AML-193 (cell line): ENCODE data around the gene RNASET2.
A peak's percentile ranks its signal among the peaks of the same experiment; 100 is the strongest.

Experiments used
- DNase-seq, 2 experiments: peaks; one replicate each; lab custom pipeline; 2025; lab: John Stamatoyannopoulos, UW

The RNASET2 gene

GRCh38 chr6:166956444-166957086, at the start of gene RNASET2:
RNASET2 (minus strand) TSS chr6:166956550; CDS start chr6:166956182, 368 bp downstream.
- peak; percentile 85 to 87 for DNase-seq

- no peak for DNase-seq
These were observed 49.2 kb upstream of the RNASET2 start for GRCh38 chr6:167005350-167006159.

DNA sequence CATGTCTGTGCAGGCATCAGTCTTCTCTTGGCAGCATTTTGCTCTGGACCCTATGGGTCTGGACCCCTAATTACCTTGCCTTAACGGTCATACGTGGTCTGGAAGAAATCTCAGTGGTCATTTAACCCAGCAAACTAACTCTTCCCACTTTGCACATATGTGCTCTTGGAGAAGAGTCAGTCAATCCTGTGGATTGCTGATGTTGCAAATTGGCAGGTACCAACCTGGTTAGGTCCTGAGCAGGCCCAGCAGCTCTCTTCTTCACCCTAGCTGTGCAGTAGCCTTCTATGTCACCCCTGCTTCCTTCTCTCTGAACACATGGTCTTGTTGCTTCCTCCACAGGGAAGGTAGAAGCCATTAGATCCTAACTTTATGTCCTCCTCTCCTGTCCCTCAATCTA, 44.4 kb upstream of the RNASET2 start:
- peak; percentile 32 to 36 for DNase-seq

GRCh38 chr6:166999884-167000253, 43.5 kb upstream of the RNASET2 start:
- peak; percentile 10 to 27 for DNase-seq

DNA sequence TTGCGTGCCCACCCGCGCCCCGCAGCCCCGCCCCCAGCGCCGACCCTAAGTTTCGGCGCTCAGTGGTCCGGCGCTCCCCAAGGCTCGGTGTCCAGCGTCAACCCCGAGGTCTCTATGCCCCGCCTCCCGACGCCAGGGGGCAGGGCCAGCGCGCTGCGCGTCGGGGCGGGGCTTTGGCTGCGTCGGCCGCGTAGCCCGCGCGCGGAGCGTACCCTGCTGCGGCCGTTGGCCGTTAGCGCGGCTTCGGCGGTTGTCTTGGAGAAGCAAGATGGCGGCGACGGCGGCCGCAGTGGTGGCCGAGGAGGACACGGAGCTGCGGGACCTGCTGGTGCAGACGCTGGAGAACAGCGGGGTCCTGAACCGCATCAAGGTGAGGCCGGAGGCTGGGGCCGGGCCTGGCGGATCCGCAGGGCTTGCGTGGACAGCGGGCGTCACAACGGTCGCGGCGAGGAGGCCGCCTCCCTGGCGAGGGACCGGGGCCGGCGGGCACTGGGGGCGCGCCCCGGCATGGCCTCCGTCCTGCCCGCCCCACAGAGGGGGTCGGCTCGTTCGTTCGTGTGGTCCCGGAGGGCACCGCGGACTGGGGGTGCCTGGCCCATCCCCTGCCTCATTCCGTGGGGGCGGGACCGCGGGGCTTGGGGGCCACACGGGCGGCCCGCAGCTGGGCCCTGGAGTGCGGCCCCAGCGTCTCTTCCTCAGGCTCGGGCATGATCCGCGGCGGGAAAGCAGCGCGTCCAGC, 43.0 kb upstream of the RNASET2 start, which contains the start of gene CEP43:
Gene CEP43 (plus strand): TSS at position 253 of the 739 bp plus-strand sequence. CDS start 16 bp downstream, at position 269.
- peak; percentile 92 to 96 for DNase-seq

DNA sequence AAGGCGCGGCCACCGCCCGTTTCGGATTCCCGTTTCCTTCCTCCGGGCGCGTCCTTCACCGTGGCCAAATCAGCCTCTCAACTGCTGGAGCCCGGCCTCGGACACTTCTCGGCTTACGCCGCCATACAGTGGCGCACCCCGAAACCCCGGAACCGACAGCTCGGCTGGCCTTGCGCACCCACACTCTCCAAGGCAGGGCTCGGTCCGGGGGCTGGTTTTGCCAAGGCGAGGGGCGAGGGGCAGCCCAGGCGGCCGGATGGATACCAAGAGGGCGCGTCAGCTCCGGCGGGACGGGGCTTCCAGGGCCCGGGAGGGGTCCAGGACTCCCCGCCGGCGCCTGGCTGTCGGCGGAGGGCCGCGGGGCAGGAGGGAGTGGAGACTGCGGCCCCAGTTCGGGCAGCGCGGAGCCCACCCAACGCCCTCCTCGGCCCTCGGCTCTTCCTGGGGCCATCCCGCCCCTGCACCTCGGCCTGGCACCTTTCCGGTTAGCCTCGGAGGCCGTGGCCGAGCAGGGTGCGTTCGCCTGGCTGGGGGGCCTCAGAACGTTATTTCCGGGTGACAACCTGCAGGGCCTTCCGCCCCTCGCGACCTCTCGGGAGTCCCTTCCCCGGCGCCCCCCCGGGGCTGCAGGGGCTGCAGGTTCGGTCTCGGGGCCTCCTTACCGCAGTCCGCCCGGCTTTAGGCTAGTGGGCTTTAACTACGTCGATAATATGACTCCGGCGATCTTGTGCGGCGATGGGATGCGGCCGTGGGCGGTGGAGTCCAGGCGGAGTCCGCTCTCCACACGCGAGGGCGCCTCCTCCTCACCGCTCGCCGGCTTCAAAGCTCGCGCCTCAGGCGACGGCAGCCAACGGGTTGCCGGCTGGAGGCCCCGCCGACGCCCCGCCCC, 42.1 kb upstream of the RNASET2 start:
- peak in 1 of 2 experiments; percentile 21 for DNase-seq

DNA sequence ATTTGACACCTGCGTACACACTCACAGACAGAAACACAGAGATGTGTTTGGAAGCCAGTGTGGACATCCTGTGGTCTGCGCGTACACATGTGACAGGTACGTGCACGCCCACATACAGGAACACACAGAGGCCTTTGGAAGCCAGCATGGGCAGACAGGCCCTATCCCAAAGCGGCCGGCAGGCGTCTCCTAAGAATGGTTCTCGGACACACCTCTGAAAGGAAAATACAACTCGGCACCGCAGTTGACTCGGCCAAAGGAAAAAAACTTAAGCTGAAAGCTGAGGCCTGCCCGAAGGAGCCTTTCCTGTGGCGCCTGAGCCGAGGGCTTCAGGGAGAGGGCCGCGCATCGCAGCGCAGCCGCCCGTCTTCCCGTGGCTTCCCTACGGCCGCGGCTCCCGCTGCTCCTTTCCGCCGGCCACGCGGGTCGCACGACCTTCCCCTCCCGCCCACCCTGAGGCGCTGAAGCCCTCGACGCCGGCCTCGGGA, 41.5 kb upstream of the RNASET2 start:
- DNase-seq: peak; percentile 80 to 89

- DNase-seq: no peak
These were observed 41.0 kb upstream of the RNASET2 start for GRCh38 chr6:166997348-166997747.

DNA sequence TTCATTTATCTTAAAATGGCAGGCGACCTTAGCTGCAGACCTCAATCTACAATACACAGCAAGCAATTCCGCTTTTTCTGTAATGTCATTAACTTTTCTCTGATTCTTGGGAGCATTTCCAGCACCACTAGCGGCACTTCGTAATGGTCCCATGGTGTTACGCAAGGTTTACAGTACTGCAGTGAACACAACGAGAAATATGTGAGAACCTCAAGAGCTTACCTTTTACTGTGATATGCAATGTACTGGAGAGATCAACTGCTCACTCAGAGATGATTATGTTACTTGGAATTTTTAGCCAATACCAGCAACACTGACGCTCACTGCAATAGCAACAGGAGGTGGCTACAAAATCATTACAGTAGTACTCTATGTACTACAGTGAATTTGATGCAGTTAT, 40.1 kb upstream of the RNASET2 start:
- peak; percentile 85 to 87 for DNase-seq

DNA sequence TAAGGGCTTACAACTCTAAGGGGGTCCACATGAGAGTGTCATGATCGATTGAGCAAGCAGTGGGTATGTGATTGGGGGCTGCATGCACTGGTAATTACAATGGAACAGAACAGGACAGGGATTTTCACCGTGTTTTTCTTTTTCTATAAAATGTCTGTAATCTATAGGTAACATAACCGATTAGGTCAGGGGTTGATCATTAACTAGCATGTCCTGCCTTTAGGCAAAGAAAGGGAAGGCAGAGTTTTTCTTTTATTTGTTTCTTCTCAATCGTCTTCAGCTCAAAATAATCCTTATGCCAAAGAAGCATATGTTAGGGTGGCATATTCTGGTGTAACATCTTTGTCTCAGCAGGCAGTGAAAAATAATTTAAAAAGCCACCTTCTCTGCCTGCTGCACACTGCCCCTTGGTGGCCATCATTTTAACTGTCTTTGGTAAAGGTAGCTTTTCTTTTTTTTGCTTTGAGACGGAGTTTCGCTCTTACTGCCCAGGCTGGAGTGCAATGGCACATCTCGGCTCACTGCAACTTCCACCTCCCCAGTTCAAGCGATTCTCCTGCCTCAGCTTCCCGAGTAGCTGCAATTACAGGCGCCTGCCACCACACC, 33.2 kb upstream of the RNASET2 start:
- DNase-seq: peak; percentile 56 to 61

- DNase-seq: no peak
These were observed 32.4 kb upstream of the RNASET2 start for GRCh38 chr6:166988674-166989201.

DNA sequence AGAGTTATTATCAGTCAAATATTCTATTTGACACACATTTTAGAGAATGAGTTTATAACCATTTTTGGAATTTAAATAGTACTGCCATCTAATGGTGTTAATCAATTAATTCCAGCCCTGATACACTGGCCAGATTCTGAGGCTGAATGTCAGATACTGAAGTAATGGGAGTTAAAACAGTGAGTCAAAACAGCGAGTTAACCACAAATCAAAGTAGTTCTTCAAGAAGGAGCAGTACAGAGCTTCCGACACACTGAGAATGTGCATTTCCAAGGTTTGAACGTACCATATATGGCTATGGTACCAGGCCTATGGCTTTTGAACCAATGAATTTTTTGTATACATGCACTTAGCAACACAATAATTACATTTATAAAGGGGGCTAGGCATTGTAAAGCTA, 31.6 kb upstream of the RNASET2 start:
- DNase-seq: no peak

DNA sequence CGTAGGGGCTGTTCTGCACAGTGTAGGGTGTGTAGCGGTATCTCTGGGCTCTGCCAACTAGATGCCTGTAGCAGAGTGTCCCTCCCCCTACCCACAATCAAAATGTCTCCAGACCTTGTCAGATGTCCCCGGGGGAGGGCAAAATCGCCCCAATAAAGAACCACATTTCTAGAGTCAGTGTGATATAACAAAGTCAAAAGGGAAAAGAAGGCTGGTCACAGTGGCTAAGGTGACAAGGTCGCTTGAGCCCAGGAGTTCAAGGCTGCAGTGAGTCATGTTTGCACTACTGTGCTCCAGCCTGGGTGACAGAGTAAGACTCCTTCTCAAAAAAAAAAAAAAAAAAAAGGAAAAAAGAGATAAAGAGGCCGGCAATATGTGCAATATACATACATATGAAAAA, 31.1 kb upstream of the RNASET2 start:
- no peak for DNase-seq

DNA sequence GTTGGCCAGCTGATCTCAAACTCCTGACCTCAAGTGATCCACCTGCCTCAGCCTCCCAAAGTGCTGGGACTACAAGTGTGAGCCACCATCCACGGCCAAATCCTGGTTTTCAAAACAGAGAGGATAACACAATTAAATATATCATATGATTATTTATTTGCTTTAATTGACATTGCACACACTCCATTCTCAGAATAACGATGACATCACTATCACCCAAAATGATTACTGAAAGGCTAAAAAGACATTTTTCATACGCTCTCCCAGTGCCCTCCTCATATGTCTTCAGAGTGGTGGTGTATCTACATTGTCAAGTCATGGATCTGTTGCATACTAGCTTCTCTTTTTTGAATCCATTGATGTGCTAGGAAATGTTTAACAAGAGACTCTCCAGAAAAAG, 24.4 kb upstream of the RNASET2 start:
- DNase-seq: no peak

- no peak for DNase-seq
These were observed 21.5 kb upstream of the RNASET2 start for GRCh38 chr6:166977621-166978525.

- no peak for DNase-seq
These were observed 20.3 kb upstream of the RNASET2 start for GRCh38 chr6:166976636-166977035.

DNA sequence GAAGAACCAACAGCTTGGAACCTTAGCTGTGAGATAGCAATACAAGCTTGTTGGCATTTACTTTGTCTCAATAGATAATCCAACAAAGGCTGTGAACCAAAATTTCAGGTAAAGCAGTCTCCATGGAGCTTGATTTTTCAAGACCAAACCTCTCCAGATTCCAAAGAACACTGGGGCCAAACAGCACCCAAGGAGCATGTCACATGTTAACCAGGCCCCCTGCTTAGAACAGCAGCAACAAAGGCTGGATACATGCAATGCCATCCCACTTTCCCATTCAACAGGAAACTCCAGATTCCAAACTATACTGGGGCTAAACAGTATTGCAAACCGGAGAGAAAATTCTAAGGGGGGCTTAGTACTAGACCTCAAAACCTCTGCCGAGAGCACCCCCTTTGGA, 15.8 kb upstream of the RNASET2 start:
- no peak for DNase-seq

GRCh38 chr6:166971271-166971670, 14.9 kb upstream of the RNASET2 start:
- DNase-seq: no peak

- DNase-seq: no peak
These were observed 14.4 kb upstream of the RNASET2 start for GRCh38 chr6:166970776-166971175.

GRCh38 chr6:166970091-166970490, 13.7 kb upstream of the RNASET2 start:
- DNase-seq: no peak
